GM18870 (cell line): ENCODE results near the gene ZNF169.
"Not testable (repeated sequence)": the region's sequence is repeated elsewhere in the genome, so short reads cannot be mapped to it uniquely, and the experiment has no call there.

ENCODE experiments used
- ATAC-seq: cut with Tn5 transposase; IDR thresholded peaks from one replicate; pipeline ENCODE4 v1.9.1; 2021; ENCODE audit warnings: moderate library complexity; ENCODE audit not compliant: unreplicated experiment

ZNF169 gene

GRCh38 chr9:94286116-94286515 is 27.0 kb downstream of the ZNF169 start:
- no peak for ATAC-seq

- ATAC-seq = no peak
Measured at GRCh38 chr9:94287877-94288513, 28.9 kb downstream of the ZNF169 start.

GRCh38 chr9:94289691-94290090 is 30.6 kb downstream of the ZNF169 start:
- no peak for ATAC-seq

GRCh38 chr9:94298949-94299599 is 40.0 kb downstream of the ZNF169 start:
- no peak for ATAC-seq

GRCh38 chr9:94300470-94301301 is 41.6 kb downstream of the ZNF169 start:
- no peak for ATAC-seq

GRCh38 chr9:94301583-94301982 is 42.5 kb downstream of the ZNF169 start:
- ATAC-seq = no peak

GRCh38 chr9:94302426-94302825 is 43.3 kb downstream of the ZNF169 start:
- ATAC-seq = no peak

GRCh38 chr9:94303321-94303720 is 44.2 kb downstream of the ZNF169 start:
- ATAC-seq = no peak

GRCh38 chr9:94315034-94315984 is 56.2 kb downstream of the ZNF169 start:
- ATAC-seq = not testable (repeated sequence)

- ATAC-seq = not testable (repeated sequence)
Measured at GRCh38 chr9:94316236-94316635, 57.1 kb downstream of the ZNF169 start.

- not testable (repeated sequence) for ATAC-seq
Measured at GRCh38 chr9:94317949-94318657, 59.0 kb downstream of the ZNF169 start.

GRCh38 chr9:94322342-94322940 is 63.3 kb downstream of the ZNF169 start:
- ATAC-seq = not testable (repeated sequence)

- ATAC-seq = not testable (repeated sequence)
Measured at GRCh38 chr9:94323153-94323798, 64.2 kb downstream of the ZNF169 start.

GRCh38 chr9:94325583-94325982 is 66.5 kb downstream of the ZNF169 start:
- ATAC-seq = not testable (repeated sequence)

- not testable (repeated sequence) for ATAC-seq
Measured at GRCh38 chr9:94328544-94328943, 69.4 kb downstream of the ZNF169 start, which contains the start of gene NUTM2F. TSS of gene NUTM2F (minus strand) at chr9:94328644. CDS start at chr9:94328623, 21 bp downstream.

- not testable (repeated sequence) for ATAC-seq
Measured at GRCh38 chr9:94336445-94336844, 77.3 kb downstream of the ZNF169 start.

- ATAC-seq = not testable (repeated sequence)
Measured at GRCh38 chr9:94338723-94339122, 79.6 kb downstream of the ZNF169 start.

- not testable (repeated sequence) for ATAC-seq
Measured at GRCh38 chr9:94339657-94340056, 80.6 kb downstream of the ZNF169 start.

- ATAC-seq = not testable (repeated sequence)
Measured at GRCh38 chr9:94340750-94341149, 81.7 kb downstream of the ZNF169 start.
